Pulmonary artery endothelial cell (primary cell): ENCODE measurements around the gene SPOCD1. TPM values are rescaled to one million over a fixed set of nuclear protein-coding genes. Genes with fewer than 3 reads are reported as not detected.

Experiments
- DNase-seq: peaks from one replicate; pipeline ENCODE4 v3.0.0-alpha.2; 2011; ENCODE audit warnings: low read depth, low spot score
- total RNA-seq: library from RNA; depleted of rRNA; stranded (reverse); fragments of >200 nt; gene quantifications from 2 replicates; pipeline ENCODE4 v1.2.3, GENCODE V29; 2014

SPOCD1 gene
- total RNA-seq, 1 donor from 2014 or later = 74.8 TPM

DNA sequence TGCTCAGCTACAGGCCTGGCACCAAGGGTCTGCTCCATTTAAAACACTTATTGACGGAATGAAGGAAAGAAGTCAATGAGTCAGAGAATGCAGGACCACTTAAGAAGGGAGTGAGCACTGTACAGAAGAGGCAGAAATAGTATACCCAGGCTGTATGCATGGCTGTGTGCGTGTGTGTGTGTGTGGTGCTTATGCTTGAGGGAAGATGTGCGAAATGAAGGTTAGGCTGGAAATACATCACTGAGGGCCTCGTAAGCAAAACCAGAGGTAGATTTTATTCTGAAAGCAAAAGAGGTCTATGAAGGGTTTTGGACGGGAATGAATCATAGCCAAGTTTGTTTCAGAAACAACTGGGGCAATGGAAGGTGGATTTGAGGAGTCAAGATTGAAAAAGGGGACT, 42.0 kb downstream of the SPOCD1 start:
- no peak for DNase-seq

DNA sequence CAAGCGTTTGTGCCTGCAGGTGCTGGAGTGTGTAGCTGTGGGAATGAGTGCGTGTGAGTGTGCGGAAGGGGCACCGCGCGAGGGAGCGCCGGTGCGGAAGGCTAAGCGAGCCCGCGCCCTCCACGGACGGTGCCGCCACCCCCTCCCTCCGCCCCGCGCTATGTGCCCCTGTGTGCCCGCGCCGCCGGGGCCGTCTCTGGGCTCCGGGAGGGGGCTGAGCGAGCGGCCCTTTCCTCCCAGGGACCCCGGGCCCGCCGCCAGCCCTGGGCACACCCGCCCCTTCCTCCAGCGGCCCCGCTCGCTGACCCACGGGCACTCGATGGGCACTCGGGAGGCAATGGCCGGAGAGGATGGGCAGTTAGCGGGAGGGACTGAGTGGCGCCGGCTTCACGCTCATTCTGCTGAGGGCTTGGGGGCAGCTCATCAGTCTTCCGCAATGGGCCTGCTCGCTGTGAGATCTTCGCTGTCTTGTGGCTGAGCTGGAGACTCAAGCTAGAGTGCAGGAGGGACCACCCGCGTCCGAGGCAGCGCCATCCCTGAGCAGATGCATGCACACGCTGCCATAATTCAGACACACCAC, 43.1 kb downstream of the SPOCD1 start:
- no peak for DNase-seq

DNA sequence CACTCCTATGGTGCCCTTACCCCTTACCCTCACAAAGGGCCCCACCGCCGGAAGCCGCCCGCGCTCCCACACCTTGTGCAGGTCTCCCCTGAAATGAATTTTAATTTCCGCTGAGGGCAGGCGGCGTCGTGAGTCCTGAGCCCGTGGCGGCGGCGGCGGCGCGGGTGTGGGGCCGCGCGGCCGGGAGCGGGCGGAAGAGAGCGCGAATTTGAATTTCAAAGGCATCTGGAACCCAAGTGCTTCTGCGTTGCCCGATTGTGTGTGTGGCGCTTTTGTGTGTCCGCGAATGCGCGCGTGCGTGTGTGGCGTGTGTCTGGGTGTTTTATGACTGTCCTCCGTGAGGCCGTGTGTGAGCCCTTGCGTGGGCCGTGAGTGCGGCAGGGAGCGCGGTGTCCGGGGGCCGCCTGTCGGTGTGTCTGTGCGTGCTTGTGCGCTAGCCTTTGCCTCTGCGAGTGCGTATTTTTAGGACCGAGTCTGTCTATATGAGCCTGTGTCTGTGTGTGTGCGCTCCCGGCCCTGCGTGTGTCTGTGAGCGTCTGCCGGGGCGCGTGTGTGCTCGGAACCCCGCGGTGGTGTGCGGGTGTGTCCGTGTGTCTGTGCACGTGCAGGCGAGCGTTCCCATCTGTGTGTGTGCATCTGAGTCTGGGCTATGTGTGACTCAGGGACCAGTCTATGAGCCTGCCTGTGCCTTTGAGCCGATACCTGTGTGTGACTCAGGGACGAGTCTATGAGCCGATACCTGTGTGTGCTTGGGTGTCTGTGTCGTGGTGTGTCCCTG, 43.7 kb downstream of the SPOCD1 start:
- DNase-seq = no peak

DNA sequence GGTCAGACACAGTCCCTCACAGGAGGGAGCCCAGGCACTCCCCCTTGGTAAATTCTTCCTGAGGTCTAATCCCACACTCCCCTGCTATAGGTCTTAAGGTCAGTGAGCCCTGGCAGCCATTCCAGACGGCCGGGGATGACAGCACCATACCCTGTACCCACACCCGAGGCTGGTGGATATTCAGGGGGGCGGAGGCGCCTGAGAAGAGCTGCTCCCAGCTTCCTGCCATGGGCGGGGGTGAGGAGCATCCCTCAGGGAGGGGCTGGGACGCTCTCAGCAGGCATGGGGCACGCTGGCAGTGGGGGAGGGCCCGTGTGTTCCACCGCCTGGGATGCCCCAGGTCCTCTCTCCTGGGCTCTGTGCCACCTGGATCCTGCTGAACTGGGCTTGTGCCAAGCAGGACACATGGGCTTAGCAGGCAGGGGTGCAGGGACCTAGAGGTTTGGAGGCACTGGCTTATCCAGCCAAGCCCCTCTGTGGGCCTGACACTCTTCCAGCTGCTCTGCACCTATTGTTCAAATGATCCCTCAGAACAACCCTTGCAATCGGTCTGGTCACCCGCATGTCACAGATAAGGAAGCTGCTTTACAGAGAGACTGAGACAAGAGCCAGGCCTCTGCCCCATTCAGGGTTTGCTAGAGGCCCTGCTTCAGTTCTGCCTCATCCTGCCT, 46.0 kb downstream of the SPOCD1 start:
- no peak for DNase-seq

DNA sequence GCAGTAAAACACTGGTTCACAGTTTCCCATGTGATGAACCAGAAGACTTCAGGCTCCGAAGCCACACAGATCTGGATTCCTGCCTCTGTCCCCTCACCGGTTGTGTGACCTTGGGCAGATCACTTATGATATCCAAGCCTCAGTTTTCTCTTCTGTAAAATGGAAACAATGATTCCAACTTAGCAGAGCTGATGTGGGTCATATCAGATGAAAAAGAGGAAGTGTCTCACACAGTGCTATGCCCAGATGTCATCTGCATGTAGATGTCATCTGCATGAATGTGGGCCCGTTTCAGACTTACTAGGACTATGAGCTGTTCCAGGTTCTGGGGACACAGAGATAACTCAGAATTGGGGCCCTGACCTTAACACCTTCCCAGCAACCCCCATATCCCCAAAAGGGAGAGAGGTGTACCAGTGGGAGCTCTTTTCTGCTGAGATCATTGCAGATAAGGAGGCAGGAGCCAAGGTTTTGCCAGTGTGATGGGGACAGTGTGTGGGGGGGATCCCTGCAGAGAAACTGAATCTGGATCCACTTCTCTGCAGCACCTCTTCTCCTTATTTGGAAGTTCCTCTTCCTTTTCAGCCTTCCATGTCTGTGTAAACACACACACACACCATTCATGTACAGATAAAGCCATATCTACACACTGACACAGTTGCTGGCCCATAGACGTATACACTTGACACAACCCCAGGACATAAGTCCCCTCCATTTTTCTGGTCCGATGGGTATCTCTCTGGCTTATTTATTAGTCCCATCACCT, 46.7 kb downstream of the SPOCD1 start:
- no peak for DNase-seq

DNA sequence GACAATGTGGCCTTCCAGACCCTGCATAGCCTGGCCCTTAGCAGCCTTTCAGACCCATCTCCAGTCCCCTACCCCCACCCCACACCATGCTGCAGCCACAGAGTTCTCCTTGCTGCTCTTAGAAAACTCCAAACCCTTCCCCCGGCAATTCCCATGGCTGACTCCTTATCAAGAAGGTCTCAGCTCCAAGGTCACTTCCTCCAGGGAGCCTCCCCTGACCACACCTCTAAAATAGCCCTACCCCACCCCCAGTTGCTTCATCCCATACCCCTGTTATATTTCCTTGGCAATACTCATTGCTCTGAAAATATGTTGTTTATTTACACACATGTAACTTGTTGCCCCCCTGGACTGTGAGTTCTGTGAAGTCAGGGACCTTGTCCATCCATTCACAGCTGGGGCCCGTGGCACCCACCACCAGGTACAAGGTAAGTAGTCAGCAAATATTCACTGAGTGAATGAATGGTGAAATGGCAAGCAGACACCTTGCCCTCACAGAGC, 47.4 kb downstream of the SPOCD1 start:
- no peak for DNase-seq

DNA sequence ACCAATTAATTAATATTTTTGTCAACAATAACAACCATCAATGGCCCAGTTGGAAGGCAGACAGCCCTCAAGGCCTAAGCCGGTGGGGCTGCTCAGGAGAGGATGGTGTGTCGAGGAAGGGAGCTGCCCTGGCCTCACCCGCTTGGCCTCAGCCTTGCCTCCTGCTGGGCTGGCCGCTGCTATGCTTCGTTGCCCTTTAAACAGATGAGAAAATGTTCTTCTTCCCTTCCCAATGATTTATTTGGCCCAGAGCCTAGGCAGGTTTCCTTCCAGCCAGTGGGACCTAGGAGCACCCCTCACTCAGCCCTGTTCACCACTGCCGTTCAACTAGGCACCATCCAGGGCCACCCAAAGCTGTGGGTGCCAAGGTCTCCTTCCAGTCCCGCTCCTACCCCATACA, 48.6 kb downstream of the SPOCD1 start:
- DNase-seq = no peak

DNA sequence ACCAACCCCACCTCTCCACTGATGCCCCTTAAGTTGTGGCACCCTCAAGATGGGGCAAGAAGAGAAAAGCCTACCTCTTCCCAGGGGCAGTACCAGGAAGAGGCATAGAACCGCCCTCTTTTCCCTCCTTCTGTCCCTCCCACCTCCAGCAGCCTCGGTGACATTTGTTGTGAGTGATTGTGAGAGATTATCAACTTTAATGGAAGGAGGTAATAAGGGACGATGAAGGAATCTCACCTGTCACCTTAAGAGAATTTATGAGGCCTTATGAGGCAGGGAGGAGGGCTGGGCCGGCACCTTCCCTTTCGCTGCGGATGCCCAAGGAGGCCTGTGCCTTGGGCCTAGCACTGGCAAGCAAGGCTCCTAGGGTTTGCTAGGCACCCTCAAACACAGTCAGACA, 50.3 kb downstream of the SPOCD1 start:
- no peak for DNase-seq

DNA sequence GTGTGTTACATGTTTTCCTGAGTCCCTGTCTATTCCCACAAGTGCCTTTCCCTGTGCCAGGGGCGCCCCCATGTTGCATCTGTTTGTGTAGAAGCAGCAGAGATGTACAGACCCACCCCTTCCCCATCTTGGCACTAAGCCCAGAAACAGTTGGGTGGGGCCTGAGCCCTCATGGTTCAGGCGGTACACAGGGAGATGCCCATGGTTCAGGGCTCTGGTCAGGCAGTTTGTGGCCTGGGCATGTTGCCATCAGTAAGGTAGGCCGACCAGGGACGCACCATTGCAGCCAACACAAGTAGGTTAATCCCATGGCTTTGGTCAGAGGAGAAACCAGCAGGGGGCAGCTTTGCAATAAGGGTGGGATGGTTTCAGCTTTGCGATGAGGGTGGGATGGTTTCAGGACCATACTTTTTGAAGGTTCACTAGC, 50.8 kb downstream of the SPOCD1 start:
- DNase-seq = no peak

DNA sequence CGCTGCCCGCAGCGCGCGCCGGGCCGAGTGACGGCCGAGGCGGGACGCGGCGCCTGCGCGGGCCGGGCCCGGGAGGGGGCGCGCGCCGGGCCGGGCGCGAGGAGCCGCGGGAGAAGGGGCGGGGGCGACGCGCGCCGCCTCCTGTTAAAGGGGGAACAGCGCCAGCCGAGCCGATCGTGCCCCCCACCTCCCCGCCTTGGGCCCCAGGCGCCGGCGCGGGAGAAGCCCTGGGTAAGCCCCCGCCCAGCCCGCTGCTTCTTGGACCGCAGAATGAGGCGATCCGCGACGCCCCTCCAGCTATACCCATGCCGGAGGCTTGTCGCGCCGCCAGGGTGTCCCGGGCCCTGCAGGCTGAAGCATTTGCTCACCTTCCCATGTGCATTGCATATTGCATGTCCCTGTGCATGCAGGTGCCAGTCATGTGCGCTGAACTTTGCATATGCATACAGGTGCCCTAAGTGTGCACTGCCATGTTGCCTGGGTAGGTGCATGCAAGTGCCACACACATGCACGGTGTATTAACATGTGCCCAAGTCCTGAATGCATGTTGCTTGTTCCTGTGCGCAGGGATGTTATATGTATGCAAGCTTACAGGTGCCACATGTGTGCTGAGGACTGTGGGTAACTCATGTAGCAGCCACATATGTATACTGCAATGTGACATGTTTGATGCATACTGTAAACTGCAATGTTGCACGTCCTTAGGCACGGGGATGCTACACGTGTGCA, 51.3 kb downstream of the SPOCD1 start, which contains the start of gene ADGRB2:
Gene ADGRB2, minus strand, starts transcription at position 29 of the 729 bp plus-strand sequence. CDS start 7,119 bp downstream, outside the sequence.
- DNase-seq = no peak

DNA sequence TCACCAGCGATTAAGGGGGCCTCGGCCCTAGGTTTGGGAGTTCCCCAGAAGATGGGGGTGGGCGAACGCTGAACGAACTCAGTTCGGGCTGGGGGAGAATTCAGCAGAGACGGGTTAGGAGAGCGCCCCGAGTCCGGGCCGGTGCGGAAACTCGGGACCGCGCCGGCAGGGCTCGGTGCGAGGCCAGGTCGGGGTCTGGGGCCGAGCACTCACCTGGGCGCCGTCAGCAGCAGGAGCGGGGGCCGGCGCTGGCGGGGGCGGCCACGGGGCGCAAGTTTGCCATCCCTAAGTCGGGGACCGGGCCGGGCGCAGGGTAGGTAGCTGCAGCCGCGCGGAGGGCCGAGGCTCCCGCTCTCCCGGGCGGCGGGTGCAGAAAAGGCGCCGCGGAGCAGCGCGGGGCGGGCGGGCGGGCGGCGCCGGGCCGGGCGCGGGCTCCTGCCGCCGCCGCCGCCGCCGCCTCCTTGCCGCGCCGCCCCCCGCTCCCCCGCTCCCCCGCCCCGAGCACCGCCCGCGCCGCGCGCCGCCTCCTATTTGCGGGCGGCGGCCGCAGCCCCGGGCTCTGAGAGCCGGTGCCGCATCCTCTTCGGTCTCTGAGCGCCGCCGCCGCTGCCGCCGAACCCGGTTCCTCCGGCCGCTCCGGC, 52.0 kb downstream of the SPOCD1 start:
- no peak for DNase-seq

DNA sequence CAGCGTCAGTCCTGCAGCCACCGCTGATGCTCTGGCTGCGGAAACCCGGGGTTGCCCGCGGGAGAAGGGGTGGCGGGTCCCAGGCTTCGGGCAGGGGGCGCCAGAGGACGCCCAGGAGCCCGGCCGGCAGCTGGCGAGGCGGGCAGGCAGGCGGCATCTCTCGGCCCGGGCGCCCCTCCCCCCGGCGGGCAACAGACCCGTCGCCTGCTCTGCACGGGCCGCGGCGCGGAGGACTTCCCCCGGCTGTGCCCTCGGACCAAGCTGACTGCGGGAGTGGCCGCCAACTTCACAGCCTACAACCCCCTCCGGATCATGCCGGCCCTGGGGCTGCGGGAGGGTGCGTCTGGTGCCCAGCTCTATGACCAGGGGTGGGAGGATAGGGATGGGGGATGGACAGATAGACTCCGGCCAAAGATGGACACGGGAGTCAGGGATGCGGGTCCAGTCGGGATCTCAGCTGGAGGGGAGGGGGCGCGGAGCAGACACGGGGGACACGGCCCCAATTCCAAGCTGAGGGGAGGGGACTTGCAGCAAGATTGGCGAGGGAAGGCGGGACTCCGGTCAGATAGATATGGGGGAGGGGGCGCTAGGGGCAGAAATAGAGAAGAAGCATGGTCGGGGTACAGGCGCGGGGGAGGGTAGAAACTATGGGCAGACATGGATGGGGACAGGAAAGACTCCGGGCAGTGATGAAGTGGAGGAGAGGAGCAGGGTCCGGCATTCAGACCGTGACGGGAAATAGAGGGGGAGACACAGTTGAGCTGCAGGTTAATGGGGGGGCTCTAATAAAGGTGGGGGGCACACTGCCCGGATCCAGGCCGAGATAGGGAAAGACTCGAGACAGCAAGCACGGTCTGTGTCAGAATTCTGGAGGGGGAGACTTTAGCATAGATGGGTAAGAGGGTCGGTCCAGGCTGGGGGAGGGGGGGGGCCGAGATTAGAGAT, 52.8 kb downstream of the SPOCD1 start:
- no peak for DNase-seq

DNA sequence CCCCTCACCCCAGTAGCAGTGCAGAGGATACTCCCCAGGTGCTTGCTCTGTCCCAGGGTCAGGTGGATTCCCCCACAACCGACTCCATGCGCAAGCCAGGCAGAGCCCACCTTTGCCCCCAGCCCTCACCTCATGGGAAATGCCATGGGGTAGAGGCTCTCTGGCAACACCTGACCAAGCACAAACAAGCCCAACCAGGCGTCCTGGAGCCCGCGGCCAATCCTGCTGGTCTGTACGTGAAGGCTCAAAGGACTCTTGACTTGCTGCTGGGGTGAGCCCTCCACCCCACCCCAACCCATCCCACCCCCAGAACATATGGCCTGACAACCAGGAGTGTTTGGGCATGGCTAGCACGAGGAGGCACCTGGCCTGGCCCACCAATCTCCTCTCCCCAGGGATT, 53.5 kb downstream of the SPOCD1 start:
- DNase-seq = no peak

DNA sequence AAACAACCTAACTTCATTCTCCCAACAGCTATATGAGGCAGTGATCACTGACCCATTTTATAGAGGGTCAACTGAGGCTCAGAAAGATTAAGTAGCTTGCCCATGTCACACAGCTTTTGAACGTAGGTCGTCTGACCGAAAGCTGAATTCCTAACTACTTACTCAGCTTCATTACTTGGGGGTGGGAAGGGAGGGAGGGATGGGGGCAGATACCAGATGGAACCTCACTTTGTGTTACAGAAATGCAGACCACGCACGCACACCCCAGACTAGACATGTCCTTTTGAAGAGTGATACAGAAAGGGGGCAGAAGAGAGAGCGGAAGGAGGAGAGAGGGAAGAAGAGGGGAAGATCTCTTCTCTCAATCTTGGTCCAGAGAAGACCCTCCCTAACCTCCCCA, 53.9 kb downstream of the SPOCD1 start:
- no peak for DNase-seq

DNA sequence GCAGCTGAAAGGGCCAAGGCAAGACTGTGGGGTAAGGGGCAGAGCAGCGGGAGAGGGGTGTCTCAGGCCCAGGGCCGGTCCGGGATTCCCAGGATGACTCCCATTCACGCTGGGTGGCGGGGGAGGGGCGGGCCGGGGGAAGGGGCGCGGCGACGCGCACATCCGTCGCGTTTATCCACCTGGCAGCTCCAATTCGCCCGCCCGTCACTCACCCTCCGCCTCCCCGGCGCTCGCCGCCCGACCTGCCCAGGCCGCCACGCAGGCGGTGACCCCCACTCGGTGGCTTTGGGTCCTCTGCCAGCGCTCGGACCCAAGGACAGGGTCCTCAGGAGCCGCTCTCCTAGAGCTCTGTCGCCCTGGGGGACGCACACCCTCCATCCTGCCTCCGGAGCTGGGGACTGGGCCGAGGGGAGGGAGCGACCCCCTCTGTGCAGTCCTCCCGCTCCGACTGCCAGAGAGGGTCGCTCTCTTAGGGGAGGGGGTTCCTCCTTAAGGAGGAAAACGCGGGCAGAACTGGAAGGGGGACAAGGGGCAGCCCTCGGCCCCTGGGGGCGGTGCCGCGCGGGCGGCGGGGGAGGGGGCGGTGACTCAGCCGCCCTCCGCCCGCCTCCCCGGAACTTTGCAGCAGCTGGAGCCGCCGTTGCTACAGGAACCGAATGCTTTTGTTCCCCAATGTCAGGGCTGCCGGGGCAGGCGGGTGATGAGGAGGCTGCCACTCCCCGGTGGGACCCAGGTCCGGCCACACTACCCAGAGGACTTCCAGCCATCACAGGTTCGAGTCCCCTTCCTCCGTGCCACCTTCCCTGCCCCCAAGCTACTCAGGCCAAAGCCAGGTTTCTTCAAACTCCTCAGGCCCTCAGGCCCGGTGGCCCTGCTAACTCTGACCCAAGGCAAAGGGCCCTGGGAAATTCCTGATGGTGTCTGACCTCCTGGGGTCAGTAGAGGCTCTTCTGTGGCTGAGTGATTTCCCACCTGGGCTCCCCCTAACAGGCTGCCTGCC, 55.1 kb downstream of the SPOCD1 start:
- no peak for DNase-seq

DNA sequence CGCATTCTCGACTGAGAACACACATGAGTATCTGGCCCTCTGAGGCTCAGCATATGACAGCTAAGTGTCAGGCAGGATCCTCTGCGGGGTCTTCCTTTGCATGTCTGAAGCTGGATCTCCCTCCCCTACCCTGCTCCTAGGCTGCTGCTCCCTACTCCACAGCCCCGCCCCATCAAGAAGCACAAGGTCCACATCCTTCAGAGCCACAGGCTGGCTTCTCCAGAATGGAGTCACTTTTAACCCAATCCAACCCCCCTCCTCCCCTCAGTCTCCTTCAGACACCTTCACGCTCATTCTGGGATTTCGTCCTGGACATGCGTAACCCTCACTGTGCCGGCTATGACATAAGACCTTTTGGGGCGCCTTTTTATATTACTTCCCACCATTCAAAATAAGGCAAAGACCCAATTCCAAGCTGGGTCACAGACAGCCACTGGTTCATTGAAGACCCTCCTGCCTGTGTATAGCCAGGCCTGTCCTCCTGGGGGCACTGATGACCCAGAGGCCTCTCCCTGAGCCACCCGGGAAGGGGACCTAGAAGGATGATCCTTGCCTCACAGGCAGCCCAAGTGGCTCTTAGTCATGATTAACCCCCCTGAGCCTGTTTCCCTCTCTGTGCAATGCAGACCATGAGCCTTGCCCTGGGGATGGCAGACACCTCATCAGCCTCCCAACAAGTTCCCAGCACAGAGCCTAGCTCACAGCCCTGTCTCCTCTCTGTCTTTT, 56.4 kb downstream of the SPOCD1 start:
- no peak for DNase-seq

DNA sequence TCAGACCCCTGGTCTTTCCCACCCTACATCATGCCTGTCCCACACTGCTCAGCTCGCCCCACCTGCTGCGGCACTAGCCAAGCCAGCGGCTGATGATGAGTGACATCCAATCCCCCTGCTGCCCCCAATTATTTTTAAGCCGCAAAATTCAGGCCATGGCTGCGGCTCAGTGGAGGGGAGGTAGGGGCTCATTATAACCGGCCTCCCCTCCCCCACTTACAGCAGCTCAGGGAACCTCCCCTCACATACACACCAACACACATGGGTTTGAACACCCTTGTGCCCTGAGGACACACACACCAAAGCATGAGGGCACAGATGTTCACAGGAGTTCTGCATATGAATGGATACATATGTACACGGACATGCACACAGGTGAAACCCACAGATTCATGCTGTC, 57.0 kb downstream of the SPOCD1 start:
- no peak for DNase-seq
